GM18502 (cell line): Measurements from ENCODE around the gene PIK3R1.
A peak's percentile ranks its signal among the peaks of the same experiment; 100 is the strongest.

Experiments used
- ATAC-seq: cut with Tn5 transposase; IDR thresholded peaks from one replicate; pipeline ENCODE4 v1.9.1; 2021; ENCODE audit warnings: mild to moderate bottlenecking; ENCODE audit not compliant: unreplicated experiment, poor library complexity

Gene PIK3R1

GRCh38 chr5:68265822-68266395, 50.4 kb downstream of the PIK3R1 start:
- ATAC-seq, result no peak

- ATAC-seq, result no peak
Observed at GRCh38 chr5:68266457-68266856, 50.9 kb downstream of the PIK3R1 start.

- ATAC-seq, result no peak
Observed at GRCh38 chr5:68267066-68267465, 51.5 kb downstream of the PIK3R1 start.

DNA sequence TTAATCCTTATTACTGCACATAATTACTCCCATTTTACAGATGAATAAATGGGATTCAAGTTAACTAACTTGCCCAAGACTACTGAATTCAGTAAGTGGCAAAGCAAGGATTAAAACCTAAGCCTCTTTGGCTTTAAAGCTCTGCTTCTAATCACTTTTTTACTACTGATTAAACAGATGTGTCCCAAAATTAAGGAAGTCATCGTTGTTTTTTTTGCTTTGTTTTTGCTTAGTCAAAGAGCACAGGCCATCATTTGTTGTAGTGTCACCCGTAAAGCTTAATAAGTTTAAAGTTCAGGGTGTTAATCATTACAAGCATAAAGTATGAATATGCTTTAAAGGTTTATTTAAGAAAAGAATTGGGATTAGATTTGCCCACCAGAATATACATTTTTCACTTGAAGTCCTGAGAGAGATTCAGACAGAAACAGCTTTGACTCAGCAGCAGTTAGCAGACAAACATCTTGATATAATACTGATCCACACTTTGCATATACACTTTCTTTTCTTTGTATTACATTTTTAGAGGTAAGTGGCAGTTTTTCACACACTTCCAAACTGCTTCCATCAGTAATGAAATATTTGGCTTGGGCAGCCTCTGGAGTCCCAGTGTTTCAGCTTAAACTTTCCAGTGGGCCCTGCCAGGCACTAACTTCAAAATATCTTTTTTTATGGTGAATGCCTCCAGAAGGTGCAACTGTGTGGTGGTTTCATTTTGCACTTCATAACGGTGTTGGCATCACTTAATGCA, 52.7 kb downstream of the PIK3R1 start:
- peak; percentile 61 for ATAC-seq

DNA sequence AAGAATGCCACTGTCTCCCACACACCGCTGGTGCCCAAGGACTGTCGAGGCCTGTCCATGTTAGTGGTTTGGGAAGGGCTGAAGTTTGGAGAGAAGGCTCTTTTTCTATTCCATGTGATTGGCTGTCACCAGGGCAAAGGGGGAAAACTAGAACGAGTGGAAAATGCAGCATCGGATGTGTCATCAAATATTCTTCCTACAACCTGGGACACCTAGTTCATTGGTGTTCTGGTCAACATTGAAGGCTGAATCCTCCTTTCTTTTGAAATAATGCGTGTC, 53.2 kb downstream of the PIK3R1 start:
- no peak for ATAC-seq

DNA sequence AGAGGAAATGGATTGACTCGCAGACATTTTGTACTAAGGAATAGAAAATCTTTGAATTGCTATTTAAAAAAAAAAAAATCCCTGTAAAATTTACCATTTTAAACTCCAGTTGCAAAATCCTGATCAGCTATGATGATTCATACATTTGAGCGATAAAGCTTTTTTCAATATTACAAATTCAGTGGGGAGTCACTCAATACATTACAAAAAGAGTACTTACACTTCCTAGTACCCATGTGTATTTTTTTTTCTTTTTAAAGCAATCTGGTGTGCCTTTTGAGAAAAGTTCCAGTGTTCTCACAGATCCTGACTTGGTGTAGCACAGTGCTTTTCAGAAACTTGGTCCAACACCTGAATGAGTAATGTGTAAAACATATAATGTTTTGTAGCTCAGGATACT, 54.3 kb downstream of the PIK3R1 start:
- ATAC-seq, result no peak

DNA sequence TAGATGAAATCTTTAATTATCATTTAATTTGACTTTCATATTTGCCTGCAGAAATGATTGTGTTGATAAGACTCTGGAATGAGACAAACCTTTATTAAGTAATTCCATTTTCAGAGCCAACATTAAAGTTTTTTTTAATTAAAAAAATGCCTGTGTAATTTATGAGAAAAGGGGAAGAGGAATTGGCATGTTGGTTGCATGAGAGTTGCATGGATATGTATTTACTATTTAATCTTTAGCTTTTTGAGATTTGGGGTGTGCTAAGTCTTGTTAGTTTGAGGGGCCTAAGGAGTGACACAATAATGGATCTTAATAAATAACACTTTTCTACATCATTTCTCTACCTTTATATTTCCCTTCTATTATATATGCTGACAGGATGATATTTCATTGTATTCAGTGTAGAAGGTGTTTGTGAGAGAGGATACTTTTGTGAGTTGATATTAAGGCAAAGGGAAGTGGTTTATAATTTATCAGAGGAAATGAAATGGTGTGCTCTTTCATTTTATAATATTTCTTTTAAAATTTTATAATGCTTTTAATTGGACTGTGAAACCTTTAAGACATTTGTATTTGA, 54.9 kb downstream of the PIK3R1 start:
- no peak for ATAC-seq

DNA sequence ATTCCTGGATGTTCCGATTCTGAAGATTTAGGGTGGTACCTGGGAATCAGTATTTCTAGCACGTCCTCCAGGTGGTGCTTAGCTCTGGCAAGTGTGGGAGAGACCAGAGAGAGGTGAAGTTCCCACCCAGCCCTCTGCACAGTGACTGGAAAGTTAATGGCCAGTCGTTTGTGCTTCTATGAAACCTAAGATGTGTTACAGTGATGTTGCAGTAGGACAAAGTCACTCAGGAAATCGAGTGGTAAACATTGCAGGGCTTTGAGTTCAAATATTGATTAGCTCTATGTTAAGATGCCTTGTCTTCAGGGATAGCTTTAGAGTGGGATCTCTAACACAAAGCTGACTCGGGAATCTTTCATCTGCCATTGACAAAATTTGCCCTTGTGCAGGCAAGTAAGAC, 55.6 kb downstream of the PIK3R1 start:
- no peak for ATAC-seq

GRCh38 chr5:68272289-68272688, 56.7 kb downstream of the PIK3R1 start:
- no peak for ATAC-seq

DNA sequence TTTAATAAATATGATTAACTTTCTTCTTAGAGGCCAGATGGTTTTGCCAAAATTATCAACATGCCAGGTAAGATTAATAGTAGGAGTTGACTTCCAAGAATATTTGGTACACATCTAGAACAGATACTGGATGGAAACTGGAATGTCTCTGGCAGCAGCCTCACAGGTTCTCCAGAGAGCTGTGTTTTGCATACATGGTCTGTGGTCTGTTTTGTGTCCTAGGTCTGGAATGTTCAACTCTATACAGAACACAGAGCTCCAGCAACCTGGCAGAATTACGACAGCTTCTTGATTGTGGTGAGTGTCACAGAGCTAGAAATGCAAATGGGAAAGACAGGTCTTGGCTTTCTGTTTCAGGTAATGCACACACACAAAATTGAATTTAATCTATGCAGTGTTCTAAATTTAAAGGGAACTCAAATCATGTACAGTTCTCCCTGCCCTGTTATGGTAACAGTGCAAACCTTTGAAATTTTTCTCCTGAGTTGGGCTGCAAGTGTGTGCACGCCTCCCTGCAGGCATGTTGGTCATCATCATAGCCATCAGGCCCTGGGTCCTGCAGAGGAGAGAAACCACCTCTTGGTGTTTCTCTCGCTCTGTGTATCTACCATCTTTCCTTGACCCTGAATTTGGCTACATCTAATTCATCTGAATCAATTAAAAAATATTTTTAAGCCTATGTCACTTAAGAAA, 58.3 kb downstream of the PIK3R1 start:
- peak; percentile 67 for ATAC-seq

GRCh38 chr5:68274847-68275651, 59.5 kb downstream of the PIK3R1 start:
- ATAC-seq, result peak; percentile 60

DNA sequence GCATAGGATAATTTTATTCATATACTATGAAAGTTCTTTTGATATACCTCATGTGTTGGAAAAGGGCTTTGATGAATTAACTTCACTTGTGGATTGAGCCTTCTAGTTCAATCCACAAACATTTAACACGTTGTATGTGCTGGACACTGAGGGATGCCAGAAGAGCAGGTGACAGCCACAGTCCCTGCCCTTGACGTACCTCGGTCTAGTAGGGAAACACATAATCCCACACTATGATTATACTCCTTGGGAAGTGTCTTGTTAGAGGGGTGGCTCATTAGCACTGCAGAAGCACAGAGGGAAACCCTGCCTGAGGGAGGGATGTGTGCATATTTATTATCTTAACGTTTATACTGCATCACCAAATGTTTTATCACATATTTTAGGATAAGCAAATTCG, 61.2 kb downstream of the PIK3R1 start:
- no peak for ATAC-seq

- no peak for ATAC-seq
Observed at GRCh38 chr5:68277431-68277830, 61.9 kb downstream of the PIK3R1 start.

DNA sequence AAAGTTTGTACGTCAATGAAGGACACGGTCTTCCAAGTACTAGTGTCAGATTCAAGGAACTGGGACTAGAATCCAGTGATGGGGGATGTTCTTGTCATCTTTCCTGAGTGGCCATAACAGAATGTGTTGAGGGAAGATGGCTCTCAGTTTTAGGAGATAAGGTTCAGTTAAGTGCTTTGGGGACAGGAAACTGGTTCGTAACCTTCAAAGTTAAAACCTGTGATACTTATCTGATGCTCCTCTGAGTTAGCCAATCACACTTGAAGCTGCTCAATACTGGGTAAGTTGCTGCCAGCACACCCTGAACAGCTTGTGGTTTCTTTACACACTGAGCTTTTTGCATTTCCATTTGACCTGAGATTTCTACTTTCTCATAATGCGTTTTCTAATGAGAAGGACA, 64.4 kb downstream of the PIK3R1 start:
- ATAC-seq, result no peak

- no peak for ATAC-seq
Observed at GRCh38 chr5:68282001-68282400, 66.4 kb downstream of the PIK3R1 start.

DNA sequence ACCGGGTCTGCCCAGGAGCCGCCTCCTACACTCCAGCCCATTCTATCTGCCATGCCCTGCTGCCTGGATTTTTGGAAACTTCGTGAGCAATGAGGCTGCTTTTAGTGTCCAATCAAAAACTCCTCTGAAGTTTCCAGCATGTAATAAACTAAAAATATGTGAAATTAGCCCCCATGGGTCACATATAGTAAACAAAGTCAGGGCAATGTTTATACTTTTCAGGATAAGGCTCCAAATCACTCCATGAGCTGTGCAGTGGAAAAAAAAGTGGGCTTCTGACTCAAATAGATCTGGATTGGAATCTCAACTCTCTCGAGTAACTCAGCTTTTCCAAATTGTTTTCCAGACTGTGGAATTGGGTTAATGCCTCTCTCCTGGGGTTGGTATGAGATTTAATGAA, 68.2 kb downstream of the PIK3R1 start:
- ATAC-seq, result no peak

DNA sequence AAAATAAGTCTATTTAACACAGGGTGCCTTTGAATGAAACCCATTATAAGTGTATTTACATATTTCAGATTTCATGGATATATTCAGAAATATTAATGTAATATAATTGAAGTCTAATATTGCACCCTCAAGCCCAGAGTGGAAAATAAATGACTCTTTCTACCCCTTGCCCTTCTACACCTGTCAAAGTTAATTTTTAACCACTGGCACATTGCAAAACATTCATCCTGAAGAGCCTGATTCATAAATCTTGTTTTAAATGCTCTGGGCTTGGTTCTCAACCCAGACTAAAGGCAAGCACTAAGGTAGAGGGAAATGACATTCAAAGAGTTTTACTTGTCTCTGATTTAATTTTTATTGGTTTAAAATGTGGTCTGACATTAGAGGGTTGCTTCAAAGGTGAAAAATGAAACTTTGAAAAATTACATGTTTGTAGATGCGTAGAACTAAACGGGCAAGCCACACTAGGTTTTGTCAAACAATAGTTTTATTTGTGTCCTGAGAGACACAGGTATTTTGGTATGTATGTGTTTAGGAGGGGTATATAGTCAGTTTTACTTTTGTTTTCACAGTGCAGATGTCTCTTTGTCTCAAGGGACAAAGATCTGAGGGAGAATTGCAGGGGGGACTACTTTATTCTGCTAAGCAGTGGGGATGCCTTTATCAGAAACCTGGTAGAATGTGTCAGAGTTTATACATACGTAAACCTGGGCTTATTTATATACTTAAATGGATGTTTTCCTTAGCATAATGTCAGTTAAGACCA, 69.7 kb downstream of the PIK3R1 start:
- peak; percentile 32 for ATAC-seq

DNA sequence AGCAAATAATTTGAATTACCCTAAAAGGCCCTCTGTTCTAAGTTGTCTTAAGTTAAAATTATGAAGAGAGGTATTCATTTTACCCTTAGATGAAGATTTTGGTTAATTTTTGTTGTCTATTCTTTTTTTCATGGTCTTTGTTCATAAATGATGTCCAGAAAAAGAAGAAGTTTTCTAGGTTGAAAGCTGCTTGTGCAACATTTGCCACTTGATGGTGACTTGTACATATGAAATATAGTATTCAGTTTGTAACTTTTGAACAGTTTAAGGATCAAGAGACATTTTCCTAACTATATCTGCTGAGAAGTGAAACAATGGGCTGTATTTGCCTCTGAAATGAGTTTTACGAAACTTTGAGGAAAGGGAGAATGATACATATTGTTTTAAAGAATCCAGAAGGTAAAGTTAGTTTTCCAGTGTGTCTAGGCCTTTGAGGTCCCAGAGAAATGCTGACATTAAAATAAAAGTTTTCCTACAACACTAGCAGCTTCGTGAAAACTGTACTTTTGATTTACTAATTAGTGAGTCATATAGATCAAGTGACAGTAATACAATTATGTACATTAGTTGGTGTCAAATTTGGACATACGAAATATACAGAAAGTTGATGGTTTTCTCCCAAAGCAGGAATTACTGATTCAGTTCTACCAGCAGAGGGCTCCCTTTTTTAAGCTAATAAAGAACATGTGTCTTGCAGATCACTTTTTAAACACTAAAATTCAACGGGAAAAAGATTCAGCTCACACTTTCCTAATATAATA, 70.5 kb downstream of the PIK3R1 start:
- no peak for ATAC-seq

- ATAC-seq, result no peak
Observed at GRCh38 chr5:68286612-68286912, 71.0 kb downstream of the PIK3R1 start.

DNA sequence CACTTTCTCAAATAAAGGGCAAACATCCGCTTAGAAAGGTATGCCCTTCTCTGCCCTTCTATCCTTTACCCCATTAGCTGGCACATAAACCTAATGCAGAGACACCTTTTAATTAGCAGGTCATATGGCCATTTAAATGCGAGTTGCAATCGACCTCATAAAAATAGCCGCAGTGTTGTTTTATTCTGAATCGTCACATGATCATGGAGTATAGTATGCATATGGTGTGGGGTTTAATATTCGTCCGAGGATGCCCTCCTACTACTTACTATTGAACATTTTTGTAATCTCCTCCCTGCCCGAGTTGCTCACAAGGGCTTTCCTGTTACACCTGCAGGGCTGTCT, 72.0 kb downstream of the PIK3R1 start:
- ATAC-seq, result no peak
